KMS-11 (cell line): ENCODE results near the gene MPV17.

Source experiments
- H2AFZ ChIP-seq: fragments of 200-600 bp; sonication (generic); 2 replicates; pipeline ENCODE4 v1.6.1; 2016; ENCODE audit warnings: antibody characterized with exemption, mixed run types, low read depth
- H3K27ac ChIP-seq: fragments of 200-600 bp; sonication (generic); 2 replicates; pipeline ENCODE4 v1.6.1; 2016; ENCODE audit warnings: mild to moderate bottlenecking, mixed run types
- H3K27me3 ChIP-seq: fragments of 200-600 bp; sonication (generic); 2 replicates; pipeline ENCODE4 v1.6.1; 2017; ENCODE audit warnings: mild to moderate bottlenecking, low read depth, mixed run types, moderate library complexity; ENCODE audit not compliant: insufficient read depth
- H3K36me3 ChIP-seq: fragments of 200-600 bp; sonication (generic); 2 replicates; pipeline ENCODE4 v1.6.1; 2017; ENCODE audit warnings: mild to moderate bottlenecking, mixed run types; ENCODE audit not compliant: insufficient read depth
- H3K4me1 ChIP-seq: fragments of 200-600 bp; sonication (generic); 2 replicates; pipeline ENCODE4 v1.6.1; 2016; ENCODE audit warnings: mild to moderate bottlenecking, low read depth, mixed run types; ENCODE audit not compliant: poor library complexity, severe bottlenecking
- H3K4me2 ChIP-seq: fragments of 200-600 bp; sonication (generic); 2 replicates; pipeline ENCODE4 v1.7.0; 2016; ENCODE audit warnings: mild to moderate bottlenecking, mixed run types
- H3K4me3 ChIP-seq: fragments of 200-600 bp; sonication (generic); IDR thresholded peaks from 2 replicates; pipeline ENCODE4 v1.6.1; 2017; ENCODE audit warnings: low read depth, low read length, mixed read lengths; ENCODE audit not compliant: insufficient read depth
- H3K79me2 ChIP-seq: fragments of 200-600 bp; sonication (generic); 2 replicates; pipeline ENCODE4 v1.6.1; 2016; ENCODE audit warnings: low read depth, mixed run types; ENCODE audit not compliant: insufficient read depth
- H3K9ac ChIP-seq: fragments of 200-600 bp; sonication (generic); 2 replicates; pipeline ENCODE4 v1.6.1; 2016; ENCODE audit warnings: mild to moderate bottlenecking, mixed run types
- H4K20me1 ChIP-seq: fragments of 200-600 bp; sonication (generic); 2 replicates; pipeline ENCODE4 v1.6.1; 2016; ENCODE audit warnings: mild to moderate bottlenecking, mixed run types; ENCODE audit not compliant: insufficient read depth
- TF ChIP-seq, protein P1 (sequence below): fragments of 200-600 bp; sonication (generic); conservative IDR thresholded peaks from 2 replicates; pipeline ENCODE4 v1.6.1; 2017; ENCODE audit warnings: low read depth, mild to moderate bottlenecking, antibody characterized with exemption, low read length, moderate library complexity, mixed read lengths

Gene MPV17

DNA sequence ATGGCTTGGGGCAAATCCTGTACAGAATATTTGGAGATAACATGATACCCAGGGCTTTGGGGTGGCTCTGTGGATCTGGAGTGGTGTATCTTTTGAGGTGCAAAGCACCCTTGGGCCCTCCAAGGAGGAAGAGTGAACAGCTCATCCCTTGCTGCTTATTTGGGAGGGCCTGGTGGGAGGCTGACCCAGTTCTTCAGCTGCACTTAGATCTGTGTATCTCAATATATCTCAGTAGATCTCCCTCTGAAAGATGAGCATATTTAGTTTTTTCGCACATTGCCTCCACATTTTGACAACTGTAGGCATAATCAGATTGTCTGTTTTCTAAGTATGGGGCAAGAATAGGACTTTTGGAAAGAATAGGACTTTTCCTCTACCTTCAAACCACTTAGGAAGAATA, 37.9 kb downstream of the MPV17 start:
- Histone ChIP-seq H3K79me2 (no peaks in the 10 kb centered on the region), H3K4me3 (no peak overlapping the region), H3K9ac (no peak overlapping the region), H3K4me2 (no peak overlapping the region), H4K20me1 (no peaks in the 10 kb centered on the region), H3K4me1 (peaks cover 2% of the 10 kb centered on the region), H3K27ac (no peak overlapping the region), H2AFZ (no peak overlapping the region), H3K27me3 (no peaks in the 10 kb centered on the region), H3K36me3 (no peaks in the 10 kb centered on the region)
- TF ChIP-seq, protein P1, sequence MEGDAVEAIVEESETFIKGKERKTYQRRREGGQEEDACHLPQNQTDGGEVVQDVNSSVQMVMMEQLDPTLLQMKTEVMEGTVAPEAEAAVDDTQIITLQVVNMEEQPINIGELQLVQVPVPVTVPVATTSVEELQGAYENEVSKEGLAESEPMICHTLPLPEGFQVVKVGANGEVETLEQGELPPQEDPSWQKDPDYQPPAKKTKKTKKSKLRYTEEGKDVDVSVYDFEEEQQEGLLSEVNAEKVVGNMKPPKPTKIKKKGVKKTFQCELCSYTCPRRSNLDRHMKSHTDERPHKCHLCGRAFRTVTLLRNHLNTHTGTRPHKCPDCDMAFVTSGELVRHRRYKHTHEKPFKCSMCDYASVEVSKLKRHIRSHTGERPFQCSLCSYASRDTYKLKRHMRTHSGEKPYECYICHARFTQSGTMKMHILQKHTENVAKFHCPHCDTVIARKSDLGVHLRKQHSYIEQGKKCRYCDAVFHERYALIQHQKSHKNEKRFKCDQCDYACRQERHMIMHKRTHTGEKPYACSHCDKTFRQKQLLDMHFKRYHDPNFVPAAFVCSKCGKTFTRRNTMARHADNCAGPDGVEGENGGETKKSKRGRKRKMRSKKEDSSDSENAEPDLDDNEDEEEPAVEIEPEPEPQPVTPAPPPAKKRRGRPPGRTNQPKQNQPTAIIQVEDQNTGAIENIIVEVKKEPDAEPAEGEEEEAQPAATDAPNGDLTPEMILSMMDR = no peak

DNA sequence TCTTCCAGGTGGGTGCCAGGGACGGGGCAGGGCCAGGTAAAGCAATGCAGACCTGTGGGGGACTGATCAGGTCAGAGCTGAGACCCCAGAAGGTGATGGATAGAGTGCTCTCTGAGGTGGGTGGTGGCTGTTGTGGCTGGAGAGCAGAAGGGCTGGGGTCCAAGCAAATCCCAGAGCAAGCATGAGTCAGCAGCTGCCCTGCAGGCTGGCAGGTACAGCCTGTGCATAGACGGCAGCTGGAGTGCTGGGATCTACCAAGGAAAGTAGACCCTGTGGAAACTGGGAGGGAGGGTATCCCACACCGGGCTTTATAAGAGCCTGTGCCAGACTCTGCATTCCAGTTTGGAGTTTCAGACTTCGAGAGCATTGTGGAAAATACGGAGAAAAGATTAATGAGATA, 40.0 kb downstream of the MPV17 start:
- no peak overlapping the region for H2AFZ ChIP-seq
- H4K20me1 ChIP-seq = no peaks in the 10 kb centered on the region
- H3K27ac ChIP-seq = no peak overlapping the region
- no peak overlapping the region for H3K9ac ChIP-seq
- no peak overlapping the region for H3K4me3 ChIP-seq
- H3K79me2 ChIP-seq = no peaks in the 10 kb centered on the region
- H3K4me1 ChIP-seq = peaks cover 7% of the 10 kb centered on the region
- H3K27me3 ChIP-seq = no peaks in the 10 kb centered on the region
- no peaks in the 10 kb centered on the region for H3K36me3 ChIP-seq
- no peak overlapping the region for H3K4me2 ChIP-seq
- TF ChIP-seq, protein P1 = no peak

DNA sequence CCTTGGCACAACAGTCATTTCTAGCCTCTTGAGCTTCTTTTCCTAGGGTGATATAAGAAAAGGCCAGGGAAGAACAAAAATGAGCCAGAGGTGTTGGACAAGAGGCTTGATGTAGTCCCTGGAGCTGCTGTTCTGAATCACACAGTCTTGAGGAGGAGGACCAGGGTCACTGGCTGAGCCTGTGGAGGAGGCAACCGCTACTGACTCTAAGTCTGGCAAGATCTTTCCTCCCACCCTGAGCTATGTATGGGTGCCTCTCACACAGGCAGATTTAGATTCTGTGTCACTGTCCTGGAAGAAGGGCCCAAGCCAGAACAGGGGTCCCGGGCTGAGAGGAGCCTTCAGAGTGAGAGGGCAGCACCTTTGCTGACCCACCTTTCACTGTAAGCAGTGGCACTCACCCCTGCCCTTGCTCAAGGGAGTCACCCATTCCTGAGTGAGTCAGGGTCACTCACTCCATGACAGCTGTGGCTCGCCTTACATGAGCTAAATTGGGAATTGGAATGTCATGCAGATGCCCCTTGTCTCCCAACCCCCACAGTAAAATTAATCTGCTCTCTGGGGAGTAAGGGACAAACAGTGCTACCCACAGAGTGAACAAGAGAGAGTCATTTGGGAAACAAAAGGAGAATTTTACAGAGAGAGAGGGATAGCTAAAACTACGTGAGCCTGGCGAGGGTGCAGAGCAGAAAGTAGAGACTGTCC, 40.9 kb downstream of the MPV17 start, which contains the start of gene TRIM54:
Gene TRIM54 (plus strand): TSS at position 575 of the 705 bp plus-strand sequence. CDS start 303 bp downstream, outside the sequence.
- TF ChIP-seq, protein P1 = no peak
- Histone ChIP-seq H3K4me3 (no peak within 1 kb of the TSS), H3K27ac (no peak within 1 kb of the TSS), H2AFZ (no peak within 1 kb of the TSS), H3K4me2 (no peak within 1 kb of the TSS), H3K27me3 (no peaks in the 10 kb centered on the region), H3K4me1 (peaks cover 7% of the 10 kb centered on the region), H3K36me3 (no peaks in the 10 kb centered on the region), H3K79me2 (no peaks in the 10 kb centered on the region), H4K20me1 (no peaks in the 10 kb centered on the region), H3K9ac (no peak within 1 kb of the TSS)

DNA sequence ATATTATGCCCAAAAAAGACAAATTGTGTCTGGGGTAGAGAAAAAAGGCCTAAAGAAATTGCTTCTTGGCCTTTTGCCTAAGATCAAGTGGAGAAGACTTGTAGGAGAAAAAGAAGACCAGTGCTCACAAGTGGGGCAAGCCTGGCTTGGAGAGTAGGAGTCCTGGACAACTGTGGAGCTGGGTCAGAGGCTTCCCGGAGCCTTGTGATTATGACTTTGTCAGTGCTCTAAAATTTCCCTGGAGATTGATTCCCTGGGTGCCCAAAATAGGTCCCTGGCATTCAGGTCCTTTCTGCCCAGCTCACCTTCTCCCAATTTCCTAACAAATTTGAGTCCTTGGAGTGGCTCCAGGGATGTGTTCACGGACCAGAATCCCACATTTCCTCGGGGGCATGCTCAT, 41.5 kb downstream of the MPV17 start:
- H4K20me1 ChIP-seq = no peaks in the 10 kb centered on the region
- H3K27ac ChIP-seq = no peak overlapping the region
- no peak overlapping the region for H2AFZ ChIP-seq
- H3K27me3 ChIP-seq = no peaks in the 10 kb centered on the region; the same call in 1 of the 2 replicates
- H3K4me2 ChIP-seq = no peak overlapping the region
- H3K4me1 ChIP-seq = peaks cover 7% of the 10 kb centered on the region
- no peak overlapping the region for H3K4me3 ChIP-seq
- no peaks in the 10 kb centered on the region for H3K36me3 ChIP-seq
- TF ChIP-seq, protein P1 = no peak
- H3K9ac ChIP-seq = no peak overlapping the region
- H3K79me2 ChIP-seq = no peaks in the 10 kb centered on the region
